HepG2 (cell line): Measurements from ENCODE around the gene BRD2. TPM values are rescaled to one million over a fixed set of nuclear protein-coding genes. Genes with fewer than 3 reads are reported as not detected.

Experiments used
- BCL6 ChIP-seq: IDR thresholded peaks from 2 replicates; pipeline ENCODE4 v1.6.1; 2016; ENCODE audit warnings: missing genetic modification reagents, missing compliant biosample characterization
- CSRNP1 ChIP-seq: sonication (generic); formaldehyde crosslinking; IDR thresholded peaks from 2 replicates; pipeline ENCODE4 v1.8.1; 2023; ENCODE audit warnings: mild to moderate bottlenecking, missing genetic modification reagents
- EEA1 ChIP-seq: sonication (generic); formaldehyde crosslinking; IDR thresholded peaks from 2 replicates; pipeline ENCODE4 v1.5.1; 2020; ENCODE audit warnings: mild to moderate bottlenecking, missing genetic modification reagents, borderline replicate concordance
- EZH2 ChIP-seq: conservative IDR thresholded peaks from 2 replicates; pipeline ENCODE4 v1.6.1; 2012; ENCODE audit warnings: mild to moderate bottlenecking, low read depth, low read length, moderate library complexity
- FOXO1 ChIP-seq: sonication (generic); formaldehyde crosslinking; IDR thresholded peaks from 2 replicates; pipeline ENCODE4 v1.4.0; 2020; ENCODE audit warnings: missing genetic modification reagents
- HMGA1 ChIP-seq: sonication (generic); formaldehyde crosslinking; conservative IDR thresholded peaks from 2 replicates; pipeline ENCODE4 v1.4.0; 2020; ENCODE audit warnings: missing genetic modification reagents
- HNRNPUL1 ChIP-seq: fragments of 200-400 bp; formaldehyde crosslinking; IDR thresholded peaks from 2 replicates; pipeline ENCODE4 v1.6.1; 2017; ENCODE audit warnings: low read depth, mild to moderate bottlenecking, low read length, moderate library complexity
- MLXIP ChIP-seq: sonication (generic); formaldehyde crosslinking; IDR thresholded peaks from 2 replicates; pipeline ENCODE4 v1.9.0; 2021; ENCODE audit warnings: missing genetic modification reagents, borderline replicate concordance
- POLR2A ChIP-seq, 2 experiments: IDR thresholded peaks; 2 replicates each; pipeline ENCODE4 v1.6.1; 2011; ENCODE audit warnings: low read depth in 2 of 2, low read length in 2 of 2, mild to moderate bottlenecking in 1 of 2, moderate library complexity in 1 of 2; ENCODE audit not compliant: insufficient read depth in 1 of 2
- POLR2AphosphoS5 ChIP-seq: IDR thresholded peaks from 2 replicates; pipeline ENCODE4 v1.6.1; 2012; ENCODE audit warnings: low read depth, low read length
- RBM22 ChIP-seq: fragments of 200-400 bp; formaldehyde crosslinking; optimal IDR thresholded peaks from 2 replicates; pipeline ENCODE3; 2017; ENCODE audit warnings: mild to moderate bottlenecking, low read length, moderate library complexity
- REPIN1 ChIP-seq: sonication (generic); formaldehyde crosslinking; IDR thresholded peaks from 2 replicates; pipeline ENCODE4 v1.8.0; 2022; ENCODE audit warnings: missing genetic modification reagents, low read depth, mild to moderate bottlenecking, borderline replicate concordance
- SSRP1 ChIP-seq: IDR thresholded peaks from 2 replicates; pipeline ENCODE4 v1.6.1; 2016; ENCODE audit warnings: control low read depth
- TCF7 ChIP-seq: sonication (generic); IDR thresholded peaks from 2 replicates; pipeline ENCODE4 v1.6.1; 2016; ENCODE audit warnings: antibody characterized with exemption, low read depth
- TGIF2 ChIP-seq: IDR thresholded peaks from 2 replicates; pipeline ENCODE4 v1.6.1; 2016; ENCODE audit warnings: control low read depth, missing compliant biosample characterization
- ZKSCAN8 ChIP-seq: IDR thresholded peaks from 2 replicates; pipeline ENCODE4 v1.6.1; 2016; ENCODE audit warnings: borderline replicate concordance, missing genetic modification reagents, missing compliant biosample characterization
- ZNF275 ChIP-seq: sonication (generic); formaldehyde crosslinking; IDR thresholded peaks from 2 replicates; pipeline ENCODE4 v1.8.0; 2022; ENCODE audit warnings: missing genetic modification reagents, mild to moderate bottlenecking, inconsistent platforms, borderline replicate concordance
- ZNF329 ChIP-seq: sonication (generic); formaldehyde crosslinking; IDR thresholded peaks from 2 replicates; pipeline ENCODE4 v1.9.0; 2021; ENCODE audit warnings: low read depth, mild to moderate bottlenecking, missing genetic modification reagents
- ZNF335 ChIP-seq: sonication (generic); formaldehyde crosslinking; IDR thresholded peaks from 2 replicates; pipeline ENCODE4 v1.4.0; 2020; ENCODE audit warnings: missing genetic modification reagents
- ZNF468 ChIP-seq: sonication (generic); formaldehyde crosslinking; IDR thresholded peaks from 2 replicates; pipeline ENCODE4 v1.8.0; 2022; ENCODE audit warnings: mild to moderate bottlenecking, moderate library complexity, missing genetic modification reagents
- ZNF550 ChIP-seq: sonication (generic); formaldehyde crosslinking; IDR thresholded peaks from 2 replicates; pipeline ENCODE4 v1.4.0; 2020; ENCODE audit warnings: mild to moderate bottlenecking, missing genetic modification reagents, borderline replicate concordance
- ZNF570 ChIP-seq: sonication (generic); formaldehyde crosslinking; IDR thresholded peaks from 2 replicates; pipeline ENCODE4 v1.4.0; 2020; ENCODE audit warnings: mild to moderate bottlenecking, missing genetic modification reagents, borderline replicate concordance
- ZNF713 ChIP-seq: sonication (generic); formaldehyde crosslinking; IDR thresholded peaks from 2 replicates; pipeline ENCODE4 v1.4.0; 2020; ENCODE audit warnings: mild to moderate bottlenecking, missing genetic modification reagents
- ZNF800 ChIP-seq: sonication (generic); formaldehyde crosslinking; IDR thresholded peaks from 2 replicates; pipeline ENCODE4 v1.4.0; 2020; ENCODE audit warnings: missing genetic modification reagents
- ZNF83 ChIP-seq: sonication (generic); formaldehyde crosslinking; IDR thresholded peaks from 2 replicates; pipeline ENCODE4 v1.4.0; 2020; ENCODE audit warnings: missing genetic modification reagents, mild to moderate bottlenecking, borderline replicate concordance
- polyA plus RNA-seq, 8 experiments: library from polyadenylated mRNA; depleted of rRNA in 3 of 8; stranded (reverse) in 7 of 8; unstranded in 1 of 8; fragments of >200 nt; fragmentation: Illumina TruSeq in 4 of 8; extraction: Trizol in 4 of 8; gene quantifications; 2 replicates each; pipeline versions ENCODE4 v1.2.1 to v1.2.3, GENCODE V29; 2011 to 2016; ENCODE audit warnings: low read depth in 4 of 8, missing spikeins in 1 of 8, mixed read lengths in 1 of 8; ENCODE audit not compliant: insufficient read depth in 1 of 8
- total RNA-seq, 5 experiments: library from RNA; depleted of rRNA; stranded (reverse); fragments of >200 nt; fragmentation: Illumina TruSeq; extraction: Trizol; gene quantifications; 2 replicates each; pipeline ENCODE4 v1.2.3, GENCODE V29; 2016; ENCODE audit warnings: low read depth in 1 of 5

Gene BRD2
- total and polyA plus RNA-seq, 2 of the 13 experiments (the other 11 are each of a cell fraction or from before 2014, with no cell fraction given), result 143 to 202 TPM

- TF ChIP-seq ZNF800, result no peak
- no peak for TF ChIP-seq ZKSCAN8 (CRISPR knock-in tag)
- no peak for TF ChIP-seq BCL6 (CRISPR knock-in tag)
- TF ChIP-seq ZNF570 (CRISPR knock-in tag), result no peak
- TF ChIP-seq REPIN1, result 0 out of 2 replicates have a peak, but pooled peaks have one; percentile 9
- no peak for TF ChIP-seq TCF7
- TF ChIP-seq RBM22, result peak; percentile 61
- TF ChIP-seq MLXIP (CRISPR knock-in tag), result no peak
- TF ChIP-seq ZNF335 (CRISPR knock-in tag), result no peak
- no peak for TF ChIP-seq HNRNPUL1
- no peak for TF ChIP-seq FOXO1
- TF ChIP-seq ZNF713 (CRISPR knock-in tag), result no peak
- peak; percentile 53; the same call in 1 of the 2 replicates for TF ChIP-seq SSRP1 (CRISPR knock-in tag)
- TF ChIP-seq EEA1 (CRISPR knock-in tag), result no peak
- TF ChIP-seq TGIF2, result no peak
- TF ChIP-seq EZH2, result no peak
- TF ChIP-seq HMGA1 (CRISPR knock-in tag), result no peak
- TF ChIP-seq CSRNP1 (CRISPR knock-in tag), result no peak
- no peak for TF ChIP-seq ZNF275
- peak in 1 of 2 experiments; percentile 59; a peak in 1 of 4 replicates for TF ChIP-seq POLR2A (IDR thresholded peaks at IDR 0.05; ENCODE audit: insufficient read depth in 1 of 2, low read depth in 2 of 2, low read length in 2 of 2)
- no peak for TF ChIP-seq ZNF468
- no peak for TF ChIP-seq ZNF329 (CRISPR knock-in tag)
- TF ChIP-seq ZNF83 (CRISPR knock-in tag), result no peak
- TF ChIP-seq ZNF550 (CRISPR knock-in tag), result no peak
- peak; percentile 66 for TF ChIP-seq POLR2AphosphoS5
These were observed 13.8 kb downstream of the BRD2 start (continued) for GRCh38 chr6:32982084-32982701.
